ENCODE data around the gene SLC25A1. TPM values are rescaled to one million over a fixed set of nuclear protein-coding genes. Genes with fewer than 3 reads are reported as not detected.

Gene SLC25A1
- total RNA-seq, 3 donors from 2014 or later, result 88.3 to 165 (median 135) TPM

- H3K4me3 ChIP-seq, result no peak overlapping the region
- no peak for TF ChIP-seq CTCF (IDR thresholded peaks at IDR 0.05)
- H3K36me3 ChIP-seq (ENCODE audit: low read depth), result no peaks in the 10 kb centered on the region
- no peaks in the 10 kb centered on the region for H3K9me3 ChIP-seq
- intact Hi-C loops (cut with DNase I, micrococcal nuclease), result no loop called here
- H3K4me1 ChIP-seq (ENCODE audit: low read depth), result peaks cover 3% of the 10 kb centered on the region
- ATAC-seq (no peak), DNase-seq (no peak)
Observed at GRCh38 chr22:19213001-19213400, 34.5 kb upstream of the SLC25A1 start.

- H3K9me3 ChIP-seq, result no peaks in the 10 kb centered on the region
- DNase-seq, result no peak
- intact Hi-C loops (cut with DNase I, micrococcal nuclease), result no loop called here
- TF ChIP-seq CTCF (IDR thresholded peaks at IDR 0.05), result no peak
- H3K4me1 ChIP-seq (ENCODE audit: low read depth), result no peaks in the 10 kb centered on the region
- H3K4me3 ChIP-seq, result no peak overlapping the region
- no peak for ATAC-seq
- no peaks in the 10 kb centered on the region for H3K36me3 ChIP-seq (ENCODE audit: low read depth)
Observed at GRCh38 chr22:19212302-19212870, 33.9 kb upstream of the SLC25A1 start.

- intact Hi-C loops (cut with DNase I, micrococcal nuclease), result no loop called here
- ATAC-seq (no peak), DNase-seq (no peak)
- TF ChIP-seq CTCF (IDR thresholded peaks at IDR 0.05), result no peak
- H3K4me3 ChIP-seq, result no peak overlapping the region
- H3K4me1 ChIP-seq (ENCODE audit: low read depth), result no peaks in the 10 kb centered on the region
- no peaks in the 10 kb centered on the region for H3K9me3 ChIP-seq
- H3K36me3 ChIP-seq (ENCODE audit: low read depth), result no peaks in the 10 kb centered on the region
Observed at GRCh38 chr22:19210188-19210587, 31.7 kb upstream of the SLC25A1 start.

GRCh38 chr22:19208287-19208847, 29.8 kb upstream of the SLC25A1 start:
- TF ChIP-seq CTCF (IDR thresholded peaks at IDR 0.05), result no peak
- intact Hi-C loops (cut with DNase I, micrococcal nuclease), result no loop called here
- ATAC-seq, result no peak
- Histone ChIP-seq H3K4me1 (ENCODE audit: low read depth) (no peaks in the 10 kb centered on the region), H3K36me3 (ENCODE audit: low read depth) (no peaks in the 10 kb centered on the region), H3K4me3 (no peak overlapping the region), H3K9me3 (no peaks in the 10 kb centered on the region)
- DNase-seq, result no peak

GRCh38 chr22:19207884-19208283, 29.3 kb upstream of the SLC25A1 start:
- no peak for DNase-seq
- H3K36me3 ChIP-seq (ENCODE audit: low read depth), result no peaks in the 10 kb centered on the region
- no peak overlapping the region for H3K4me3 ChIP-seq
- H3K9me3 ChIP-seq, result no peaks in the 10 kb centered on the region
- no peak for TF ChIP-seq CTCF (IDR thresholded peaks at IDR 0.05)
- H3K4me1 ChIP-seq (ENCODE audit: low read depth), result no peaks in the 10 kb centered on the region
- no peak for ATAC-seq
- intact Hi-C loops (cut with DNase I, micrococcal nuclease), result no loop called here

All from mucosa of descending colon (tissue), 3 donors.